ENCODE measurements around the gene CD160.
"Not testable (repeated sequence)": the region's sequence is repeated elsewhere in the genome, so short reads cannot be mapped to it uniquely, and the experiment has no call there.

- TF ChIP-seq POLR2A (IDR thresholded peaks at IDR 0.05; ENCODE audit: low read depth); CTCF (IDR thresholded peaks at IDR 0.05): not testable (repeated sequence)
These were observed 42.2 kb downstream of the CD160 start for GRCh38 chr1:145761498-145761897.

All from esophagus muscularis mucosa (tissue), 3 donors.